ENCODE measurements around the gene CYTL1.
A peak's percentile ranks its signal among the peaks of the same experiment; 100 is the strongest.
"Not testable (repeated sequence)": the region's sequence is repeated elsewhere in the genome, so short reads cannot be mapped to it uniquely, and the experiment has no call there.

CYTL1 gene

GRCh38 chr4:4996935-4997334 is 22.3 kb downstream of the CYTL1 start:
- DNase-seq, result not testable (repeated sequence)

- DNase-seq, result no peak
Measured at GRCh38 chr4:4995908-4996265, 23.4 kb downstream of the CYTL1 start.

- peak; percentile 82 for DNase-seq
Measured at GRCh38 chr4:4995103-4995907, 24.0 kb downstream of the CYTL1 start.

- DNase-seq, result no peak
Measured at GRCh38 chr4:4994312-4995097, 24.8 kb downstream of the CYTL1 start.

- DNase-seq, result no peak
Measured at GRCh38 chr4:4992833-4993232, 26.4 kb downstream of the CYTL1 start.

- no peak for DNase-seq
Measured at GRCh38 chr4:4991541-4992099, 27.6 kb downstream of the CYTL1 start.

GRCh38 chr4:4990857-4991540 is 28.3 kb downstream of the CYTL1 start:
- DNase-seq, result no peak

- DNase-seq, result no peak
Measured at GRCh38 chr4:4990329-4990728, 28.9 kb downstream of the CYTL1 start.

- DNase-seq, result no peak
Measured at GRCh38 chr4:4989083-4989622, 30.1 kb downstream of the CYTL1 start.

GRCh38 chr4:4987656-4988055 is 31.6 kb downstream of the CYTL1 start:
- no peak for DNase-seq

GRCh38 chr4:4986841-4987240 is 32.4 kb downstream of the CYTL1 start:
- no peak for DNase-seq

- DNase-seq, result no peak
Measured at GRCh38 chr4:4985844-4986243, 33.4 kb downstream of the CYTL1 start.

GRCh38 chr4:4985036-4985435 is 34.2 kb downstream of the CYTL1 start:
- DNase-seq, result no peak

GRCh38 chr4:4984186-4984585 is 35.1 kb downstream of the CYTL1 start:
- DNase-seq, result no peak

- no peak for DNase-seq
Measured at GRCh38 chr4:4981827-4982226, 37.4 kb downstream of the CYTL1 start.

GRCh38 chr4:4981427-4981826 is 37.8 kb downstream of the CYTL1 start:
- DNase-seq, result no peak

- DNase-seq, result no peak
Measured at GRCh38 chr4:4980621-4981230, 38.5 kb downstream of the CYTL1 start.

GRCh38 chr4:4979971-4980370 is 39.3 kb downstream of the CYTL1 start:
- no peak for DNase-seq

GRCh38 chr4:4974727-4975126 is 44.5 kb downstream of the CYTL1 start:
- DNase-seq, result no peak

GRCh38 chr4:4971796-4972195 is 47.5 kb downstream of the CYTL1 start:
- DNase-seq, result no peak

GRCh38 chr4:4969298-4969697 is 50.0 kb downstream of the CYTL1 start:
- no peak for DNase-seq

- no peak for DNase-seq
Measured at GRCh38 chr4:4968161-4968725, 51.0 kb downstream of the CYTL1 start.

All from right forelimb (tissue), 1 donor.